Gastrocnemius medialis (tissue), 4 donors: ENCODE measurements around the gene PADI4. TPM values are rescaled to one million over a fixed set of nuclear protein-coding genes. Genes with fewer than 3 reads are reported as not detected.

ENCODE experiments used
- ATAC-seq, 2 donors: fragments of 150-250 bp; one replicate each; pipeline ENCODE4 v1.9.1; 2016
- DNase-seq, 2 donors: peaks; one replicate each; pipeline ENCODE4 v3.0.0-alpha.2; 2019
- H3K27ac ChIP-seq, 4 donors: fragments of 200-600 bp; sonication (generic); 1 replicate in 1 of 4; 2 replicates in 3 of 4; pipeline ENCODE4 v1.5.1; 2016 to 2018; ENCODE audit warnings: mild to moderate bottlenecking in 2 of 4, moderate library complexity in 1 of 4
- H3K27me3 ChIP-seq, 3 donors: fragments of 200-600 bp; sonication (generic) in 2 of 3; 1 replicate in 1 of 3; 2 replicates in 2 of 3; pipeline versions ENCODE4 v1.5.1 to v1.6.0; 2016 to 2019; ENCODE audit warnings: mild to moderate bottlenecking in 1 of 3, moderate library complexity in 1 of 3
- H3K36me3 ChIP-seq, 2 donors: fragments of 200-600 bp; sonication (generic) in 1 of 2; one replicate each; pipeline ENCODE4 v1.5.1; 2017 to 2018
- H3K4me1 ChIP-seq, 2 donors: fragments of 200-600 bp; sonication (generic) in 1 of 2; one replicate each; pipeline ENCODE4 v1.5.1; 2016 to 2017; ENCODE audit warnings: mild to moderate bottlenecking in 2 of 2
- H3K4me3 ChIP-seq, 4 donors: fragments of 200-600 bp; sonication (generic) in 3 of 4; 1 replicate in 1 of 4; 2 replicates in 3 of 4; pipeline ENCODE4 v1.5.1; 2016 to 2019; ENCODE audit warnings: mild to moderate bottlenecking in 2 of 4
- H3K9me3 ChIP-seq, 3 donors: fragments of 200-600 bp; sonication (generic) in 2 of 3; 1 replicate in 1 of 3; 2 replicates in 2 of 3; pipeline ENCODE4 v1.5.1; 2016 to 2019
- POLR2A ChIP-seq, 2 donors: fragments of 450-650 bp; IDR thresholded peaks; one replicate each; pipeline ENCODE4 v1.6.1; 2017; ENCODE audit warnings: antibody characterized with exemption in 2 of 2, mild to moderate bottlenecking in 2 of 2, moderate library complexity in 2 of 2
- in situ Hi-C, 4 donors: fragments of 200-750 bp; cut with MboI; loops; one replicate each; pipeline versions ENCODE4 v1.15.0 to v1.8.0; 2017; ENCODE audit warnings: low sequenced_read_pairs in 4 of 4
- intact Hi-C: fragments of 100-400 bp; cut with DNase I; formaldehyde crosslinking; loops from one replicate; pipeline ENCODE4 v1.15.1; 2023; ENCODE audit warnings: low total_unique reads
- total RNA-seq, 4 donors: library from RNA; depleted of rRNA; stranded (reverse); fragments of >200 nt; gene quantifications; one replicate each; pipeline versions ENCODE4 v1.1.0 to v1.2.3, GENCODE V29; 2016
- TF ChIP-seq, protein P1 (sequence below), 5 experiments: fragments of 450-650 bp in 3 of 5; fragments of 200-600 bp in 2 of 5; sonication (generic) in 2 of 5; IDR thresholded peaks in 4 of 5; conservative IDR thresholded peaks in 1 of 5; 1 replicate in 4 of 5; 2 replicates in 1 of 5; pipeline ENCODE4 v1.5.1; 2016 to 2019; ENCODE audit warnings: antibody characterized with exemption in 5 of 5, mild to moderate bottlenecking in 3 of 5, moderate library complexity in 3 of 5

The PADI4 gene
- total RNA-seq, 4 donors from 2014 or later = not detected

DNA sequence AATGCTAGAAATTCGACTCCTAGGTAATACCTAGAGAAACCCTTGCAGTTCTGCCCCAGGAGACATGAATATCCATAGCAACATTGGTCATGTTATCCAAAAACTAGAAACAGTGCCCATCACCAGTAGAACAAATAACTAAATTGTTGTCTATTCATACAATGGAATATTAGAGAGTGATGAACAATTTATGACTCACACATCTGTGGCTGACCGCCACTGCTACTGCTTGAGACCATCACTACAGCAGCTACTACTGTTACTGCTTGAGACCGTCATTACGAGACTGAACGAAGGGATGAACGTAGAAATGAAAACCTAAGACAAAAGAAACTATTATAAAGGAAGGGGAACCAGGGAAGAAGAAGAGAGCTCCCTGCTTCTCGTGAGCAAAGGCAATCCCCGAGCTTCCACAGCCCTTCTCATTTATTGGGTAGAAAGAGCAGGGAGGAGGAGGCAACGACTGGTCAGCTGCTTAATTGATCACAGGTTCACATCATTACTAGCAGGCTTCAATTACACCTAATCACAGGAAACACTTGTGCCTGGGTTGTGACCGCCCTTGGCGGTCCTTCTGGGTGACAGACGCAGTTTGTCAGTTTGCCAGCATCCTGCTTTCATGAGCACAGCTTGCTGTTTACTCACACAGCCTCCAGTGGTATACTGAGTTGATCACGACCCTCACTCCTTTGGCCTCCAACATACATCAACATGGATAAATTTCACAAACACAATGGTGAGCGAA is 14.1 kb upstream of the PADI4 start:
- peaks cover 4 to 12% (median 7%) of the 10 kb centered on the region in 3 donors for H3K27me3 ChIP-seq

DNA sequence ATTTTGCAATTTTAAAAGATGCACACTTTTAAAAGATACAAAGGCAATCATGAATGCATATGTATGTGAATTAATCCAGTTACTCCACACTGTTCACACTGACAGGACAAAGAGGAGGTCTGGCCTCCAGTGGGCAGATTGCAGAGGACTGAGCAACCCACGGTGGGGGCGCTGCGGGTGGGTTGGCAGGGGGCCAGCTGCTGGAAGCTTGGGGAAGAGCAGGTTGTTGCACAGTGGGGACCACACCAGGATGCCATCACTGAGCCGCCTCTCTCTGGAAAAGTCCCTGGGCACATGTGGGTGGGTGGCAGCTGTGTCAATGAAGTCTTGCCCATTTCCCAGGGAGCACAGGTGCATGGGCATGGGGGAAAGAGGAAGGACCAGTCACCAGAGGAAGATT is 12.7 kb upstream of the PADI4 start:
- ATAC-seq (no peak), DNase-seq (no peak)
- Histone ChIP-seq H3K4me1 (no peaks in the 10 kb centered on the region), H3K27me3 (peaks cover 4 to 9% (median 7%) of the 10 kb centered on the region in 3 donors), H3K27ac (no peak overlapping the region), H3K36me3 (no peaks in the 10 kb centered on the region), H3K9me3 (no peaks in the 10 kb centered on the region), H3K4me3 (no peak overlapping the region)
- TF ChIP-seq POLR2A (IDR thresholded peaks at IDR 0.05) = no peak
- in situ Hi-C loops (no loop called here), intact Hi-C loops (no loop called here)

More for the DNA sequence above, 14.1 kb upstream of the PADI4 start:
- intact Hi-C loops (no loop called here), in situ Hi-C loops (no loop called here)
- ATAC-seq = no peak
- Histone ChIP-seq H3K27ac (no peak overlapping the region), H3K4me3 (no peak overlapping the region), H3K36me3 (no peaks in the 10 kb centered on the region), H3K4me1 (no peaks in the 10 kb centered on the region), H3K9me3 (no peaks in the 10 kb centered on the region)
- TF ChIP-seq, protein P1, sequence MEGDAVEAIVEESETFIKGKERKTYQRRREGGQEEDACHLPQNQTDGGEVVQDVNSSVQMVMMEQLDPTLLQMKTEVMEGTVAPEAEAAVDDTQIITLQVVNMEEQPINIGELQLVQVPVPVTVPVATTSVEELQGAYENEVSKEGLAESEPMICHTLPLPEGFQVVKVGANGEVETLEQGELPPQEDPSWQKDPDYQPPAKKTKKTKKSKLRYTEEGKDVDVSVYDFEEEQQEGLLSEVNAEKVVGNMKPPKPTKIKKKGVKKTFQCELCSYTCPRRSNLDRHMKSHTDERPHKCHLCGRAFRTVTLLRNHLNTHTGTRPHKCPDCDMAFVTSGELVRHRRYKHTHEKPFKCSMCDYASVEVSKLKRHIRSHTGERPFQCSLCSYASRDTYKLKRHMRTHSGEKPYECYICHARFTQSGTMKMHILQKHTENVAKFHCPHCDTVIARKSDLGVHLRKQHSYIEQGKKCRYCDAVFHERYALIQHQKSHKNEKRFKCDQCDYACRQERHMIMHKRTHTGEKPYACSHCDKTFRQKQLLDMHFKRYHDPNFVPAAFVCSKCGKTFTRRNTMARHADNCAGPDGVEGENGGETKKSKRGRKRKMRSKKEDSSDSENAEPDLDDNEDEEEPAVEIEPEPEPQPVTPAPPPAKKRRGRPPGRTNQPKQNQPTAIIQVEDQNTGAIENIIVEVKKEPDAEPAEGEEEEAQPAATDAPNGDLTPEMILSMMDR (IDR thresholded peaks at IDR 0.05 in 4 of 5, conservative IDR thresholded peaks at IDR 0.05 in 1 of 5) = no peak
- TF ChIP-seq POLR2A (IDR thresholded peaks at IDR 0.05) = no peak
- DNase-seq = no peak

DNA sequence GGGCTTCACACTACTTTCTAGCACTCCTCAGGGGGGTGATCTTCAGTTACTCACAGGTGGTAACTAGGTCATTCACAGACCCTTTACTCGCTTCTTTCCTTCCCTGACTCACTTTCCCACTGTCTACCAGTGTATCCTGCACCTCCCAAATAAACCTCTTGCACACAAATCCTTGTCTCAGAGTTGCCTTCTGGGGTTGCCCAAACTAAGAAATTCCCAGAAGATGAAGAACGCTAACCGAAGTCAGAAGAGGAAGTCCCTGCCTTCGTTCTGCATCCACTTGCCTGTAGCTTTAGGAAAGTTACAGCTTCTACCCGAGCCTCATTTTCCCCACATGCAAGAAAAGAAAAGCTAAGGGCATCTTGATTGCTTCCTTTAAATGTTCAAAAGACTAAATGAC is 11.9 kb upstream of the PADI4 start:
- Histone ChIP-seq H3K27me3 (peaks cover 4 to 9% (median 6%) of the 10 kb centered on the region in 3 donors), H3K9me3 (no peaks in the 10 kb centered on the region), H3K36me3 (no peaks in the 10 kb centered on the region), H3K4me1 (no peaks in the 10 kb centered on the region), H3K4me3 (no peak overlapping the region), H3K27ac (no peak overlapping the region)
- in situ Hi-C loops (no loop called here), intact Hi-C loops (no loop called here)
- TF ChIP-seq, protein P1 (IDR thresholded peaks at IDR 0.05 in 4 of 5, conservative IDR thresholded peaks at IDR 0.05 in 1 of 5) = no peak
- no peak for TF ChIP-seq POLR2A (IDR thresholded peaks at IDR 0.05)
- DNase-seq = no peak
- no peak for ATAC-seq

DNA sequence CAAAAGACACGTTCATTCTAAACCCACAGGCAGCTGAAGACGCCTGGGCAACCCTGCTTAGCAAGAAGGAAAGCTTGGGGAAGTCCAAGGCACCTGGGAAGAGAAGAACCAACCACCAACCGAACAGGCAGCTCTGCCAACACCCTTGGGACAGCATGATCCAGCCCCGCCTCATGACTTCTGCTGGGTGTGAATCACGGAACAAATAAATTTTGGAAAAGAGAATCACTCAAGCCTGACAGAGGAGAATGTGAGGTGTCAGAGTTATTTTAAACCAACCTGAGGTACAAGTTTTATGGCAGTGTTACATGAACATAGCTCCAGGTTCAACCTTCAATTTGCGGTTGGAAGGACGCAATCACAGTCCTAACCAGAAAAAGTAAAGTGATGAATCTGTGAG is 10.0 kb upstream of the PADI4 start:
- no peak for TF ChIP-seq POLR2A (IDR thresholded peaks at IDR 0.05)
- TF ChIP-seq, protein P1 (IDR thresholded peaks at IDR 0.05 in 4 of 5, conservative IDR thresholded peaks at IDR 0.05 in 1 of 5) = no peak
- in situ Hi-C loops (no loop called here), intact Hi-C loops (no loop called here)

DNA sequence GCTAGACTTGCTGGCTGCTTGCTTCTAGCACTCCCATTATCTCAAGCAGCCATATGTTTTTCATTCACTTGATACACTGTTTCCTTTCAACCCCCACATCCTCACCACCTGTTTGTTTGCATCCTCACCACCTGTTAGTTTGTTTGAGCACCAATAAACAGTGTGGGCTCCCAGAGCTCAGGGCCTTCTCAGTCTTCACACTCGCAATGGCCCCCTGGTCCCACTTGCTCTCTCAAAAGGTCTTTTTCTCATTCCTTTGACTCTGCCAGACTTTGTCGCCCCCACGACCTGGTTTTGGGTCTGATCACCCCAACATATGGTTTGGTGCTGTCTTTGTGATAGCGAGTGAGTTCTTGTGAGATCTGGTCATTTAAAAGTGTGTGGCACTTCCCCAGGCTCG is 6.2 kb upstream of the PADI4 start:
- no peaks in the 10 kb centered on the region for H3K36me3 ChIP-seq
- DNase-seq (no peak), ATAC-seq (no peak)
- H3K27me3 ChIP-seq = no peaks in the 10 kb centered on the region
- in situ Hi-C loops = no loop called here
- no peaks in the 10 kb centered on the region for H3K4me1 ChIP-seq
- no peaks in the 10 kb centered on the region for H3K9me3 ChIP-seq
- no peak overlapping the region for H3K27ac ChIP-seq
- no peak overlapping the region for H3K4me3 ChIP-seq
- intact Hi-C loops = no loop called here
- TF ChIP-seq, protein P1 (IDR thresholded peaks at IDR 0.05 in 4 of 5, conservative IDR thresholded peaks at IDR 0.05 in 1 of 5) = no peak
- TF ChIP-seq POLR2A (IDR thresholded peaks at IDR 0.05) = no peak

More for the DNA sequence above, 10.0 kb upstream of the PADI4 start:
- Histone ChIP-seq H3K36me3 (no peaks in the 10 kb centered on the region), H3K9me3 (no peaks in the 10 kb centered on the region), H3K4me3 (no peak overlapping the region), H3K27ac (no peak overlapping the region), H3K4me1 (no peaks in the 10 kb centered on the region), H3K27me3 (peaks cover 0 to 4% (median 0%) of the 10 kb centered on the region in 3 donors)
- ATAC-seq (no peak), DNase-seq (no peak)
